H1 (cell line): Measurements from ENCODE around the gene UCP2. TPM values are rescaled to one million over a fixed set of nuclear protein-coding genes. Genes with fewer than 3 reads are reported as not detected.

Source experiments
- ASH2L ChIP-seq: fragments of 200-600, 300-600 bp; sonication (generic); IDR thresholded peaks from one replicate; pipeline ENCODE4 v1.7.1; 2017; ENCODE audit warnings: low read length
- ATF3 ChIP-seq: IDR thresholded peaks from 2 replicates; pipeline ENCODE4 v1.6.1; 2011; ENCODE audit warnings: low read depth, mild to moderate bottlenecking, low read length; ENCODE audit not compliant: insufficient read depth
- BCL11A ChIP-seq, 2 experiments: IDR thresholded peaks; one replicate each; pipeline ENCODE4 v1.6.1; 2011; ENCODE audit warnings: low read depth in 2 of 2, low read length in 2 of 2, mild to moderate bottlenecking in 2 of 2
- MAFK ChIP-seq: IDR thresholded peaks from 2 replicates; pipeline ENCODE4 v1.6.1; 2012; ENCODE audit warnings: low read depth, mild to moderate bottlenecking, improper control_type of control experiment, low read length
- SIN3A ChIP-seq, 2 experiments: IDR thresholded peaks in 1 of 2; conservative IDR thresholded peaks in 1 of 2; 2 replicates each; pipeline ENCODE4 v1.6.1; 2011 to 2012; ENCODE audit warnings: low read length in 2 of 2, improper control_type of control experiment in 1 of 2, low read depth in 1 of 2, mild to moderate bottlenecking in 1 of 2
- SIX5 ChIP-seq: IDR thresholded peaks from 2 replicates; pipeline ENCODE4 v1.6.1; 2011; ENCODE audit warnings: mild to moderate bottlenecking, low read depth, low read length
- TAF1 ChIP-seq: IDR thresholded peaks from 2 replicates; pipeline ENCODE4 v1.6.1; 2011; ENCODE audit warnings: mild to moderate bottlenecking, low read depth, low read length
- USF2 ChIP-seq: IDR thresholded peaks from 2 replicates; pipeline ENCODE4 v1.6.1; 2011; ENCODE audit warnings: low read length, improper control_type of control experiment
- polyA plus RNA-seq, 7 experiments: library from polyadenylated mRNA; depleted of rRNA in 3 of 7; stranded (reverse) in 5 of 7; unstranded in 2 of 7; fragments of >200 nt in 5 of 7; fragments of 200-250 nt in 2 of 7; gene quantifications; 1 replicate in 5 of 7; 2 replicates in 1 of 7; 4 replicates in 1 of 7; pipeline versions ENCODE4 v1.2.1 to v1.2.3, GENCODE V29; 2011 to 2013; ENCODE audit warnings: missing spikeins in 2 of 7, mixed read lengths in 2 of 7
- total RNA-seq: library from RNA; stranded (reverse); fragmentation: NEBNext Ultra II Directional; extraction: Animal tissue kit (Norgen Biotek cat#: 25700); gene quantifications from 2 replicates; pipeline ENCODE4 v1.2.1, GENCODE V29; 2021
- TF ChIP-seq, protein P1 (sequence below): fragments of 300-600 bp; sonication (generic); IDR thresholded peaks from 2 replicates; pipeline ENCODE4 v1.7.1; 2012; ENCODE audit warnings: low read length, moderate library complexity, mild to moderate bottlenecking, inconsistent platforms; ENCODE audit not compliant: insufficient replicate concordance

UCP2 gene
- total and polyA plus RNA-seq, 2 of the 8 experiments (the other 6 are each of a cell fraction or from before 2014, with no cell fraction given) = 46.2 to 55.2 TPM

- TF ChIP-seq, protein P1, sequence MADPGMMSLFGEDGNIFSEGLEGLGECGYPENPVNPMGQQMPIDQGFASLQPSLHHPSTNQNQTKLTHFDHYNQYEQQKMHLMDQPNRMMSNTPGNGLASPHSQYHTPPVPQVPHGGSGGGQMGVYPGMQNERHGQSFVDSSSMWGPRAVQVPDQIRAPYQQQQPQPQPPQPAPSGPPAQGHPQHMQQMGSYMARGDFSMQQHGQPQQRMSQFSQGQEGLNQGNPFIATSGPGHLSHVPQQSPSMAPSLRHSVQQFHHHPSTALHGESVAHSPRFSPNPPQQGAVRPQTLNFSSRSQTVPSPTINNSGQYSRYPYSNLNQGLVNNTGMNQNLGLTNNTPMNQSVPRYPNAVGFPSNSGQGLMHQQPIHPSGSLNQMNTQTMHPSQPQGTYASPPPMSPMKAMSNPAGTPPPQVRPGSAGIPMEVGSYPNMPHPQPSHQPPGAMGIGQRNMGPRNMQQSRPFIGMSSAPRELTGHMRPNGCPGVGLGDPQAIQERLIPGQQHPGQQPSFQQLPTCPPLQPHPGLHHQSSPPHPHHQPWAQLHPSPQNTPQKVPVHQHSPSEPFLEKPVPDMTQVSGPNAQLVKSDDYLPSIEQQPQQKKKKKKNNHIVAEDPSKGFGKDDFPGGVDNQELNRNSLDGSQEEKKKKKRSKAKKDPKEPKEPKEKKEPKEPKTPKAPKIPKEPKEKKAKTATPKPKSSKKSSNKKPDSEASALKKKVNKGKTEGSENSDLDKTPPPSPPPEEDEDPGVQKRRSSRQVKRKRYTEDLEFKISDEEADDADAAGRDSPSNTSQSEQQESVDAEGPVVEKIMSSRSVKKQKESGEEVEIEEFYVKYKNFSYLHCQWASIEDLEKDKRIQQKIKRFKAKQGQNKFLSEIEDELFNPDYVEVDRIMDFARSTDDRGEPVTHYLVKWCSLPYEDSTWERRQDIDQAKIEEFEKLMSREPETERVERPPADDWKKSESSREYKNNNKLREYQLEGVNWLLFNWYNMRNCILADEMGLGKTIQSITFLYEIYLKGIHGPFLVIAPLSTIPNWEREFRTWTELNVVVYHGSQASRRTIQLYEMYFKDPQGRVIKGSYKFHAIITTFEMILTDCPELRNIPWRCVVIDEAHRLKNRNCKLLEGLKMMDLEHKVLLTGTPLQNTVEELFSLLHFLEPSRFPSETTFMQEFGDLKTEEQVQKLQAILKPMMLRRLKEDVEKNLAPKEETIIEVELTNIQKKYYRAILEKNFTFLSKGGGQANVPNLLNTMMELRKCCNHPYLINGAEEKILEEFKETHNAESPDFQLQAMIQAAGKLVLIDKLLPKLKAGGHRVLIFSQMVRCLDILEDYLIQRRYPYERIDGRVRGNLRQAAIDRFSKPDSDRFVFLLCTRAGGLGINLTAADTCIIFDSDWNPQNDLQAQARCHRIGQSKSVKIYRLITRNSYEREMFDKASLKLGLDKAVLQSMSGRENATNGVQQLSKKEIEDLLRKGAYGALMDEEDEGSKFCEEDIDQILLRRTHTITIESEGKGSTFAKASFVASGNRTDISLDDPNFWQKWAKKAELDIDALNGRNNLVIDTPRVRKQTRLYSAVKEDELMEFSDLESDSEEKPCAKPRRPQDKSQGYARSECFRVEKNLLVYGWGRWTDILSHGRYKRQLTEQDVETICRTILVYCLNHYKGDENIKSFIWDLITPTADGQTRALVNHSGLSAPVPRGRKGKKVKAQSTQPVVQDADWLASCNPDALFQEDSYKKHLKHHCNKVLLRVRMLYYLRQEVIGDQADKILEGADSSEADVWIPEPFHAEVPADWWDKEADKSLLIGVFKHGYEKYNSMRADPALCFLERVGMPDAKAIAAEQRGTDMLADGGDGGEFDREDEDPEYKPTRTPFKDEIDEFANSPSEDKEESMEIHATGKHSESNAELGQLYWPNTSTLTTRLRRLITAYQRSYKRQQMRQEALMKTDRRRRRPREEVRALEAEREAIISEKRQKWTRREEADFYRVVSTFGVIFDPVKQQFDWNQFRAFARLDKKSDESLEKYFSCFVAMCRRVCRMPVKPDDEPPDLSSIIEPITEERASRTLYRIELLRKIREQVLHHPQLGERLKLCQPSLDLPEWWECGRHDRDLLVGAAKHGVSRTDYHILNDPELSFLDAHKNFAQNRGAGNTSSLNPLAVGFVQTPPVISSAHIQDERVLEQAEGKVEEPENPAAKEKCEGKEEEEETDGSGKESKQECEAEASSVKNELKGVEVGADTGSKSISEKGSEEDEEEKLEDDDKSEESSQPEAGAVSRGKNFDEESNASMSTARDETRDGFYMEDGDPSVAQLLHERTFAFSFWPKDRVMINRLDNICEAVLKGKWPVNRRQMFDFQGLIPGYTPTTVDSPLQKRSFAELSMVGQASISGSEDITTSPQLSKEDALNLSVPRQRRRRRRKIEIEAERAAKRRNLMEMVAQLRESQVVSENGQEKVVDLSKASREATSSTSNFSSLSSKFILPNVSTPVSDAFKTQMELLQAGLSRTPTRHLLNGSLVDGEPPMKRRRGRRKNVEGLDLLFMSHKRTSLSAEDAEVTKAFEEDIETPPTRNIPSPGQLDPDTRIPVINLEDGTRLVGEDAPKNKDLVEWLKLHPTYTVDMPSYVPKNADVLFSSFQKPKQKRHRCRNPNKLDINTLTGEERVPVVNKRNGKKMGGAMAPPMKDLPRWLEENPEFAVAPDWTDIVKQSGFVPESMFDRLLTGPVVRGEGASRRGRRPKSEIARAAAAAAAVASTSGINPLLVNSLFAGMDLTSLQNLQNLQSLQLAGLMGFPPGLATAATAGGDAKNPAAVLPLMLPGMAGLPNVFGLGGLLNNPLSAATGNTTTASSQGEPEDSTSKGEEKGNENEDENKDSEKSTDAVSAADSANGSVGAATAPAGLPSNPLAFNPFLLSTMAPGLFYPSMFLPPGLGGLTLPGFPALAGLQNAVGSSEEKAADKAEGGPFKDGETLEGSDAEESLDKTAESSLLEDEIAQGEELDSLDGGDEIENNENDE = no peak
- TF ChIP-seq MAFK (no peak), ATF3 (no peak), BCL11A (IDR thresholded peaks at IDR 0.05; ENCODE audit: low read depth in 2 of 2, low read length in 2 of 2) (no peak), SIX5 (no peak), SIN3A (conservative IDR thresholded peaks at IDR 0.05 in 1 of 2, IDR thresholded peaks at IDR 0.05 in 1 of 2; ENCODE audit: low read depth in 1 of 2, low read length in 2 of 2) (no peak), USF2 (no peak), ASH2L (no peak), TAF1 (no peak)
Measured at GRCh38 chr11:73999581-74000306, 17.1 kb upstream of the UCP2 start (continued).
